Upper lobe of left lung (tissue), 4 donors: ENCODE measurements around the gene TTPAL.
"Not testable (repeated sequence)": the region's sequence is repeated elsewhere in the genome, so short reads cannot be mapped to it uniquely, and the experiment has no call there.

Experiments
- EP300 ChIP-seq, 4 donors: sonication (generic); formaldehyde crosslinking; IDR thresholded peaks; one replicate each; pipeline ENCODE4 v1.5.1; 2017; ENCODE audit warnings: antibody characterized with exemption in 4 of 4, control low read depth in 2 of 4
- POLR2A ChIP-seq, 4 donors: fragments of 450-650 bp; IDR thresholded peaks; one replicate each; pipeline ENCODE4 v1.5.1; 2016 to 2017; ENCODE audit warnings: antibody characterized with exemption in 4 of 4, mild to moderate bottlenecking in 2 of 4

GRCh38 chr20:44472283-44472682 lies 3.4 kb upstream of the TTPAL start:
- not testable (repeated sequence) for TF ChIP-seq POLR2A, EP300 (IDR thresholded peaks at IDR 0.05)
